Stomach (tissue), 9 donors: ENCODE data around the gene RPL41. TPM values are rescaled to one million over a fixed set of nuclear protein-coding genes. Genes with fewer than 3 reads are reported as not detected.

Source experiments
- DNase-seq, 2 donors: peaks; one replicate each; pipeline versions ENCODE4 v3.0.0 to v3.0.0-alpha.2; 2013 to 2019
- H3K27ac ChIP-seq, 5 donors: fragments of 200-600 bp in 4 of 5; sonication (generic) in 4 of 5; one replicate each; pipeline ENCODE4 v1.5.1; 2013 to 2019; ENCODE audit warnings: mild to moderate bottlenecking in 1 of 5, moderate library complexity in 1 of 5
- H3K27me3 ChIP-seq, 3 donors: fragments of 200-600 bp; sonication (generic); one replicate each; pipeline ENCODE4 v1.5.1; 2017 to 2019; ENCODE audit warnings: mixed run types in 1 of 3
- H3K36me3 ChIP-seq, 4 donors: fragments of 200-600 bp; sonication (generic); 1 replicate in 3 of 4; 2 replicates in 1 of 4; pipeline ENCODE4 v1.5.1; 2016 to 2019
- H3K4me1 ChIP-seq, 4 donors: fragments of 200-600 bp; sonication (generic); one replicate each; pipeline ENCODE4 v1.5.1; 2016 to 2019
- H3K4me3 ChIP-seq, 4 donors: fragments of 200-600 bp; sonication (generic) in 3 of 4; one replicate each; pipeline ENCODE4 v1.5.1; 2016 to 2019; ENCODE audit warnings: mild to moderate bottlenecking in 1 of 4
- H3K9me3 ChIP-seq, 4 donors: fragments of 200-600 bp; sonication (generic); one replicate each; pipeline ENCODE4 v1.5.1; 2016 to 2019
- CTCF ChIP-seq, 7 experiments: fragments of 450-650 bp in 4 of 7; fragments of 200-600 bp in 3 of 7; sonication (generic) in 3 of 7; IDR thresholded peaks; one replicate each; pipeline ENCODE4 v1.5.1; 2016 to 2019; ENCODE audit warnings: antibody characterized with exemption in 7 of 7, control low read depth in 2 of 7, mild to moderate bottlenecking in 1 of 7
- EP300 ChIP-seq: sonication (generic); formaldehyde crosslinking; IDR thresholded peaks from one replicate; pipeline ENCODE4 v1.6.1; 2017; ENCODE audit warnings: antibody characterized with exemption
- POLR2A ChIP-seq, 4 donors: fragments of 450-650 bp; IDR thresholded peaks; one replicate each; pipeline ENCODE4 v1.6.1; 2016; ENCODE audit warnings: antibody characterized with exemption in 4 of 4, control low read depth in 2 of 4, mild to moderate bottlenecking in 1 of 4, moderate library complexity in 1 of 4
- POLR2AphosphoS5 ChIP-seq, 3 donors: sonication (generic); formaldehyde crosslinking; IDR thresholded peaks; one replicate each; pipeline ENCODE4 v1.6.1; 2016; ENCODE audit warnings: antibody characterized with exemption in 3 of 3
- WGBS, 5 donors: extraction: QIAGEN DNeasy Blood & Tissue Kit in 3 of 5; methylation state at CpG; one replicate each; pipeline versions ENCODE4 v1.1.5 to v1.1.7; 2013 to 2018; 5-methylcytosine and 5-hydroxymethylcytosine counted together
- intact Hi-C: fragments of 100-400 bp; cut with DNase I; formaldehyde crosslinking; loops from one replicate; pipeline ENCODE4 v1.15.1; 2023; ENCODE audit warnings: low total_unique reads
- polyA plus RNA-seq, 3 donors: library from polyadenylated mRNA; stranded (reverse); fragments of 200-250 nt; gene quantifications; one replicate each; pipeline ENCODE4 v1.2.3, GENCODE V29; 2013
- total RNA-seq, 5 donors: library from RNA; depleted of rRNA; stranded (reverse); fragments of >200 nt; gene quantifications; one replicate each; pipeline versions ENCODE4 v1.1.0 to v1.2.3, GENCODE V29; 2014 to 2016
- donor health status: healthy with polysubstance abuse.
- donor health status: Bipolar disorder and iron deficiency.
- donor health status: healthy.

RPL41 gene
- total and polyA plus RNA-seq, 8 donors, result 1,483 to 8,449 (median 3,157) TPM

GRCh38 chr12:56120158-56120846 lies 3.9 kb downstream of the RPL41 start:
- DNase-seq, result no peak
- no peak overlapping the region for H3K4me3 ChIP-seq
- H3K9me3 ChIP-seq, result no peaks in the 10 kb centered on the region
- peaks cover 11 to 37% (median 22%) of the 10 kb centered on the region in 4 donors for H3K36me3 ChIP-seq
- WGBS, 5 donors, result 90 to 94% (median 93%) methylated on average over 15 to 17 of the region's 17 CpGs
- no peak for TF ChIP-seq POLR2A (IDR thresholded peaks at IDR 0.05)
- no peak for TF ChIP-seq EP300
- TF ChIP-seq POLR2AphosphoS5 (IDR thresholded peaks at IDR 0.05), result no peak
- TF ChIP-seq CTCF (IDR thresholded peaks at IDR 0.05), result no peak
- peak overlapping the region in 4 of 5 donors; percentile 95 to 97 (median 96) for H3K27ac ChIP-seq
- H3K4me1 ChIP-seq, result peaks cover 18 to 63% (median 38%) of the 10 kb centered on the region in 4 donors
- intact Hi-C loops, result loop anchor here (5.0 kb wide), 1 partner anchor 42 kb away; no protein-coding TSS in a partner anchor
- H3K27me3 ChIP-seq, result no peaks in the 10 kb centered on the region

- no peak overlapping the region for H3K4me3 ChIP-seq
- H3K27me3 ChIP-seq, result no peaks in the 10 kb centered on the region
- no peak for DNase-seq
- TF ChIP-seq POLR2A (IDR thresholded peaks at IDR 0.05) (no peak), POLR2AphosphoS5 (IDR thresholded peaks at IDR 0.05) (no peak), CTCF (IDR thresholded peaks at IDR 0.05) (no peak), EP300 (no peak)
- H3K4me1 ChIP-seq, result peaks cover 24 to 69% (median 43%) of the 10 kb centered on the region in 4 donors
- intact Hi-C loops, result loop anchor here (5.0 kb wide), 1 partner anchor 41 kb away; no protein-coding TSS in a partner anchor
- 86 to 90% (median 89%) methylated on average over 10 to 11 of the region's 11 CpGs for WGBS, 5 donors
- peak overlapping the region in 2 of 5 donors; percentile 12 to 95 for H3K27ac ChIP-seq
- H3K36me3 ChIP-seq, result peaks cover 11 to 37% (median 22%) of the 10 kb centered on the region in 4 donors
- no peaks in the 10 kb centered on the region for H3K9me3 ChIP-seq
These were observed 4.9 kb downstream of the RPL41 start for GRCh38 chr12:56121204-56121870.

GRCh38 chr12:56122637-56123036 lies 6.2 kb downstream of the RPL41 start:
- 77 to 89% (median 87%) methylated on average over 2 of the region's 2 CpGs for WGBS, 5 donors
- peaks cover 11 to 37% (median 22%) of the 10 kb centered on the region in 4 donors for H3K36me3 ChIP-seq
- intact Hi-C loops, result loop anchor here (5.0 kb wide), 1 partner anchor 40 kb away; no protein-coding TSS in a partner anchor
- peaks cover 35 to 78% (median 55%) of the 10 kb centered on the region in 4 donors for H3K4me1 ChIP-seq
- H3K4me3 ChIP-seq, result no peak overlapping the region
- H3K27me3 ChIP-seq, result no peaks in the 10 kb centered on the region
- peak overlapping the region in 3 of 5 donors; percentile 11 to 95 (median 21) for H3K27ac ChIP-seq
- no peak for TF ChIP-seq POLR2A (IDR thresholded peaks at IDR 0.05)
- no peak for TF ChIP-seq CTCF (IDR thresholded peaks at IDR 0.05)
- no peak for TF ChIP-seq EP300
- no peak for TF ChIP-seq POLR2AphosphoS5 (IDR thresholded peaks at IDR 0.05)
- DNase-seq, result no peak
- H3K9me3 ChIP-seq, result no peaks in the 10 kb centered on the region

GRCh38 chr12:56124133-56124532 lies 7.7 kb downstream of the RPL41 start:
- H3K27me3 ChIP-seq, result no peaks in the 10 kb centered on the region
- H3K27ac ChIP-seq, result peak overlapping the region in 4 of 5 donors; percentile 48 to 97 (median 92)
- H3K4me1 ChIP-seq, result peaks cover 28 to 67% (median 53%) of the 10 kb centered on the region in 4 donors
- no peak for TF ChIP-seq POLR2A (IDR thresholded peaks at IDR 0.05)
- no peak for TF ChIP-seq EP300
- no peak for TF ChIP-seq CTCF (IDR thresholded peaks at IDR 0.05)
- no peak for TF ChIP-seq POLR2AphosphoS5 (IDR thresholded peaks at IDR 0.05)
- WGBS, 5 donors, result 31 to 55% (median 52%) methylated on average over 4 of the region's 4 CpGs
- peak in 1 of 2 donors; percentile 59 for DNase-seq
- intact Hi-C loops, result loop anchor here (5.0 kb wide), 1 partner anchor 38 kb away; no protein-coding TSS in a partner anchor
- H3K36me3 ChIP-seq, result peaks cover 11 to 37% (median 22%) of the 10 kb centered on the region in 4 donors
- H3K4me3 ChIP-seq, result no peak overlapping the region
- no peaks in the 10 kb centered on the region for H3K9me3 ChIP-seq
